ENCODE results near the gene PRMT5.
A peak's percentile ranks its signal among the peaks of the same experiment; 100 is the strongest.
"Not testable (repeated sequence)": the region's sequence is repeated elsewhere in the genome, so short reads cannot be mapped to it uniquely, and the experiment has no call there.

Gene PRMT5

GRCh38 chr14:22932146-22932545 lies 3.0 kb upstream of the PRMT5 start:
- no peak for DNase-seq (ENCODE audit: low read depth)

GRCh38 chr14:22929961-22930364 lies 787 bp upstream of the PRMT5 start:
- DNase-seq (ENCODE audit: low read depth), result no peak

GRCh38 chr14:22928237-22929103 lies 706 bp downstream of the PRMT5 start:
- no peak for DNase-seq (ENCODE audit: low read depth)

- no peak for DNase-seq (ENCODE audit: low read depth)
These were observed 2.9 kb downstream of the PRMT5 start for GRCh38 chr14:22926316-22926715.

GRCh38 chr14:22925513-22925912 lies 3.7 kb downstream of the PRMT5 start:
- DNase-seq (ENCODE audit: low read depth), result no peak

GRCh38 chr14:22923746-22924145 lies 5.4 kb downstream of the PRMT5 start:
- DNase-seq (ENCODE audit: low read depth), result no peak

GRCh38 chr14:22922294-22922693 lies 6.9 kb downstream of the PRMT5 start:
- DNase-seq (ENCODE audit: low read depth), result no peak

GRCh38 chr14:22920697-22921096 lies 8.5 kb downstream of the PRMT5 start:
- no peak for DNase-seq (ENCODE audit: low read depth)

- DNase-seq (ENCODE audit: low read depth), result no peak
These were observed 9.6 kb downstream of the PRMT5 start for GRCh38 chr14:22919601-22919921.

GRCh38 chr14:22918804-22919600 lies 10.2 kb downstream of the PRMT5 start, which contains the start of gene RBM23:
TSS of gene RBM23 (minus strand) at chr14:22919149.
- peak; percentile 100 for DNase-seq (ENCODE audit: low read depth)

- DNase-seq (ENCODE audit: low read depth), result peak; percentile 8
These were observed 13.2 kb downstream of the PRMT5 start for GRCh38 chr14:22915886-22916521.

- DNase-seq (ENCODE audit: low read depth), result not testable (repeated sequence)
These were observed 14.3 kb downstream of the PRMT5 start for GRCh38 chr14:22914836-22915235.

- DNase-seq (ENCODE audit: low read depth), result no peak
These were observed 18.3 kb downstream of the PRMT5 start for GRCh38 chr14:22910916-22911315.

GRCh38 chr14:22908601-22909000 lies 20.6 kb downstream of the PRMT5 start:
- DNase-seq (ENCODE audit: low read depth), result peak; percentile 38

- no peak for DNase-seq (ENCODE audit: low read depth)
These were observed 21.7 kb downstream of the PRMT5 start for GRCh38 chr14:22907429-22907828.

- no peak for DNase-seq (ENCODE audit: low read depth)
These were observed 23.1 kb downstream of the PRMT5 start for GRCh38 chr14:22906073-22906472.

- no peak for DNase-seq (ENCODE audit: low read depth)
These were observed 23.5 kb downstream of the PRMT5 start for GRCh38 chr14:22905627-22906026.

- DNase-seq (ENCODE audit: low read depth), result no peak
These were observed 25.5 kb downstream of the PRMT5 start for GRCh38 chr14:22903742-22904087.

GRCh38 chr14:22901799-22902198 lies 27.4 kb downstream of the PRMT5 start:
- no peak for DNase-seq (ENCODE audit: low read depth)

- peak; percentile 65 for DNase-seq (ENCODE audit: low read depth)
These were observed 28.9 kb downstream of the PRMT5 start for GRCh38 chr14:22900081-22900799.

GRCh38 chr14:22898302-22899090 lies 30.7 kb downstream of the PRMT5 start:
- DNase-seq (ENCODE audit: low read depth), result peak; percentile 48
